DND-41 (cell line): ENCODE results near the gene ETS2.

Experiments
- ATAC-seq: fragments of 200-7000 bp; cut with Tn5 transposase; 3 replicates; pipeline ENCODE4 v1.9.1; 2021; ENCODE audit warnings: low read depth; ENCODE audit not compliant: insufficient read depth
- DNase-seq: peaks from one replicate; pipeline ENCODE4 v3.0.0-alpha.2; 2020
- H2AFZ ChIP-seq: 2 replicates; pipeline ENCODE4 v1.6.0; 2012; ENCODE audit warnings: low read depth, low read length
- H3K27ac ChIP-seq: 2 replicates; pipeline ENCODE4 v1.5.1; 2012; ENCODE audit warnings: low read length, inconsistent platforms
- H3K27me3 ChIP-seq: fragments of 200-600 bp; sonication (generic); 2 replicates; pipeline ENCODE4 v1.6.0; 2012; ENCODE audit warnings: low read length, mild to moderate bottlenecking, inconsistent platforms; ENCODE audit not compliant: insufficient read depth, poor library complexity
- H3K36me3 ChIP-seq: 2 replicates; pipeline ENCODE4 v1.5.1; 2012; ENCODE audit warnings: low read length, inconsistent platforms; ENCODE audit not compliant: insufficient read depth
- H3K4me1 ChIP-seq: 2 replicates; pipeline ENCODE4 v1.5.1; 2012; ENCODE audit warnings: mild to moderate bottlenecking, low read length; ENCODE audit not compliant: insufficient read depth
- H3K4me2 ChIP-seq: 2 replicates; pipeline ENCODE4 v1.6.0; 2012; ENCODE audit warnings: mild to moderate bottlenecking, moderate library complexity, low read length, inconsistent platforms; ENCODE audit not compliant: insufficient read depth
- H3K4me3 ChIP-seq, 2 experiments: fragments of 200-600 bp in 1 of 2; shearing (Covaris generic) in 1 of 2; 2 replicates each; pipeline ENCODE4 v1.5.1; 2012 to 2016; ENCODE audit warnings: inconsistent platforms in 2 of 2, low read length in 2 of 2, mild to moderate bottlenecking in 2 of 2, low read depth in 1 of 2, moderate library complexity in 1 of 2
- H3K79me2 ChIP-seq: 2 replicates; pipeline ENCODE4 v1.6.0; 2012; ENCODE audit warnings: low read length, inconsistent platforms; ENCODE audit not compliant: insufficient read depth
- H3K9ac ChIP-seq: 2 replicates; pipeline ENCODE4 v1.6.0; 2012; ENCODE audit warnings: low read depth, mild to moderate bottlenecking, inconsistent platforms, low read length, moderate library complexity
- H3K9me3 ChIP-seq: 2 replicates; pipeline ENCODE4 v1.5.1; 2012; ENCODE audit warnings: low read length, moderate library complexity, mild to moderate bottlenecking, inconsistent platforms; ENCODE audit not compliant: insufficient read depth, severe bottlenecking
- H4K20me1 ChIP-seq: 2 replicates; pipeline ENCODE4 v1.6.0; 2012; ENCODE audit warnings: low read length; ENCODE audit not compliant: insufficient read depth
- EZH2 ChIP-seq: IDR thresholded peaks from 3 replicates; pipeline ENCODE4 v1.6.1; 2012; ENCODE audit warnings: borderline replicate concordance, low read depth, mild to moderate bottlenecking, moderate library complexity, low read length, inconsistent platforms; ENCODE audit not compliant: severe bottlenecking
- TF ChIP-seq, protein P1 (sequence below): IDR thresholded peaks from 2 replicates; pipeline ENCODE4 v1.5.1; 2012; ENCODE audit warnings: borderline replicate concordance, low read length, moderate library complexity, mild to moderate bottlenecking; ENCODE audit not compliant: poor library complexity, severe bottlenecking; ENCODE audit errors: extremely low read depth

Gene ETS2

DNA sequence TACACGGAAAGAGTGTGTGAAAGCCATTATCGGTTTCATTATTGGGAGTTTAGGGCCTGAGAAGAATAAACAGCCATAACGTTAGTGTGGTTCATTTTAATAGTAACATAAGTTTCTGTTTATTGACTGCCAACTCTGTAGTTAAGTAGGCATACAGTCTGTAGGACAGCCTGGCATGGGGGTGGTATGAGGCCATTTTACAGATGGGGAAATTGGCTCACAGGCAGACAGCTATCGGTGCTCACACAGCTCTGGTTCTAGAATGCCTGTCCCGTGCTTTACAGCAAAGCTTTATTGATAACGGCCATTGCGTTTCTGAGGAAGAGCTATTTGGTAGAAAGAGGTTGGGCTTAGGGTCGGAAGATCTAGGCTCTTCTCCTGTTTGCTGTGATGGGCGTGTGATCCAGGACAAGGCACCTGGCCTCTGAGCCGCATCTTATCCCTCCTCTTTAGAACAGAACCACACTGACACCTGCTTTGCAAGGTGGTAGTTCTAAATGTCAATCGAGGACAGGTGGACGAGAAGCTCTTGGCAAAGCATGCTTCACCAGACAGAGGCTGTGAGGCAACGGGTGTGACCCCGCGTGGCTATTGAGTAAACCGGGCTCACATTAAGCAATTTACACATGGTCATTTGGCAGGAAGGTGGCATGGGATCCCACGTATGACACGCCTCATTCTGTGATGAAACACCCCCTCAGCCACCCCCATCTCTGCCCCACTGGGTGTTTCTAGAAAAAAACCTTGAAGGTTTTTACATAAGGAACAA, 14.9 kb downstream of the ETS2 start:
- no peak overlapping the region for H2AFZ ChIP-seq
- H3K4me1 ChIP-seq: no peaks in the 10 kb centered on the region
- H3K36me3 ChIP-seq: peaks cover 93% of the 10 kb centered on the region
- H3K4me3 ChIP-seq: no peak overlapping the region
- no peak overlapping the region for H3K27ac ChIP-seq
- H3K9me3 ChIP-seq: no peaks in the 10 kb centered on the region
- no peak overlapping the region for H3K9ac ChIP-seq
- H3K79me2 ChIP-seq: peaks cover 35% of the 10 kb centered on the region
- H3K4me2 ChIP-seq: no peak overlapping the region
- TF ChIP-seq, protein P1, sequence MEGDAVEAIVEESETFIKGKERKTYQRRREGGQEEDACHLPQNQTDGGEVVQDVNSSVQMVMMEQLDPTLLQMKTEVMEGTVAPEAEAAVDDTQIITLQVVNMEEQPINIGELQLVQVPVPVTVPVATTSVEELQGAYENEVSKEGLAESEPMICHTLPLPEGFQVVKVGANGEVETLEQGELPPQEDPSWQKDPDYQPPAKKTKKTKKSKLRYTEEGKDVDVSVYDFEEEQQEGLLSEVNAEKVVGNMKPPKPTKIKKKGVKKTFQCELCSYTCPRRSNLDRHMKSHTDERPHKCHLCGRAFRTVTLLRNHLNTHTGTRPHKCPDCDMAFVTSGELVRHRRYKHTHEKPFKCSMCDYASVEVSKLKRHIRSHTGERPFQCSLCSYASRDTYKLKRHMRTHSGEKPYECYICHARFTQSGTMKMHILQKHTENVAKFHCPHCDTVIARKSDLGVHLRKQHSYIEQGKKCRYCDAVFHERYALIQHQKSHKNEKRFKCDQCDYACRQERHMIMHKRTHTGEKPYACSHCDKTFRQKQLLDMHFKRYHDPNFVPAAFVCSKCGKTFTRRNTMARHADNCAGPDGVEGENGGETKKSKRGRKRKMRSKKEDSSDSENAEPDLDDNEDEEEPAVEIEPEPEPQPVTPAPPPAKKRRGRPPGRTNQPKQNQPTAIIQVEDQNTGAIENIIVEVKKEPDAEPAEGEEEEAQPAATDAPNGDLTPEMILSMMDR: no peak
- TF ChIP-seq EZH2: no peak
- H3K27me3 ChIP-seq: no peaks in the 10 kb centered on the region
- peaks cover 36% of the 10 kb centered on the region for H4K20me1 ChIP-seq
- DNase-seq (no peak), ATAC-seq (no peak)

- no peak for TF ChIP-seq EZH2
- no peaks in the 10 kb centered on the region for H3K4me1 ChIP-seq
- H4K20me1 ChIP-seq: peaks cover 36% of the 10 kb centered on the region
- H3K27ac ChIP-seq: no peak overlapping the region
- ATAC-seq (no peak), DNase-seq (no peak)
- H3K9me3 ChIP-seq: no peaks in the 10 kb centered on the region
- no peak overlapping the region for H2AFZ ChIP-seq
- peaks cover 32% of the 10 kb centered on the region for H3K79me2 ChIP-seq
- no peak overlapping the region for H3K9ac ChIP-seq
- H3K27me3 ChIP-seq: no peaks in the 10 kb centered on the region
- H3K4me2 ChIP-seq: no peak overlapping the region
- H3K4me3 ChIP-seq: no peak overlapping the region
- H3K36me3 ChIP-seq: peaks cover 90% of the 10 kb centered on the region
Measured at GRCh38 chr21:38821248-38821647, 15.5 kb downstream of the ETS2 start.

DNA sequence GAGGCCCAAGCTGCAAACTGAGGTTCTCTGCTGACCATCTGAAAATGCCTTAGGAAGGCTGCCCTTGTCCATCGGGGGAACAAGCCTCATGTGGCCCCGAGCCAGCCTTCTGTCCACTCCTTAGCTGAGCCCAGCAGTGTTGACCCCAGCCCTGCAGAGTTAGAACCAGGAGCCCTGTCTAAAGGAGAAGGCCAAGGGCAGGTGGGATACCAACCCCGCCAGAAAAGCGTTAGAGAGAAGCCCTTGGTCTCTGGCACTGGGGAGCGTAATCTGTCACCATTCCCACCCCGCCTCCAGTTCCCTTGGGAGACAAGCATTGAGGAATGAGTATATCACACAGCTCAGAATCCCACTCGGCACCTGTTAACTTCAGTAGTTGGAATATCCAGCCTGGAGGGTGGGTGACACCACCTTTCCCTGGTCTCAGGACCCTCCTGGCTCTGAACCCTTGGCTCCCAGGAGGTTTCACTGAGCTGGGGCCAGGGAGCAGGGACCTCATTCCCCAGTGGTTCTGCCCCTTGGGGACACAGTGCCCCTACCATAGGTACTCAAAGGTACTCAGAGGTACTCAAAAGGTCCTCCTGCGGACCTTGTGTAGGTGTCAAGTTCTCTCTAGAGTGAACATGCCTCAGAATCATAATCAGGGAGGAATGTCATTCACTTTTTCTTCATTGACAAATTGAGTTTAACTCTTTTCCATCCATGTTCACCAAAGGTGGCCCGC, 16.4 kb downstream of the ETS2 start:
- ATAC-seq: no peak
- H3K9me3 ChIP-seq: peaks cover 3% of the 10 kb centered on the region
- peaks cover 81% of the 10 kb centered on the region for H3K36me3 ChIP-seq

GRCh38 chr21:38822778-38823238, 17.1 kb downstream of the ETS2 start:
- Histone ChIP-seq H3K9me3 (peaks cover 3% of the 10 kb centered on the region), H3K4me2 (no peak overlapping the region), H4K20me1 (peaks cover 35% of the 10 kb centered on the region), H2AFZ (no peak overlapping the region), H3K4me1 (no peaks in the 10 kb centered on the region), H3K4me3 (no peak overlapping the region), H3K27me3 (no peaks in the 10 kb centered on the region), H3K79me2 (peaks cover 19% of the 10 kb centered on the region), H3K9ac (no peak overlapping the region), H3K27ac (no peak overlapping the region), H3K36me3 (peaks cover 74% of the 10 kb centered on the region)
- ATAC-seq (no peak), DNase-seq (no peak)
- no peak for TF ChIP-seq EZH2
- TF ChIP-seq, protein P1: no peak

More for the DNA sequence above, 16.4 kb downstream of the ETS2 start:
- Histone ChIP-seq H2AFZ (no peak overlapping the region), H3K4me1 (no peaks in the 10 kb centered on the region), H3K27me3 (no peaks in the 10 kb centered on the region), H3K4me3 (no peak overlapping the region), H3K79me2 (peaks cover 25% of the 10 kb centered on the region), H4K20me1 (peaks cover 36% of the 10 kb centered on the region), H3K27ac (no peak overlapping the region), H3K9ac (no peak overlapping the region), H3K4me2 (no peak overlapping the region)
- DNase-seq: no peak
- no peak for TF ChIP-seq EZH2
